Stimulated activated CD8-positive, alpha-beta memory T cell treated with anti-CD3 and anti-CD28 coated beads, Interleukin-7, amount 100 ng/mL, for 1 hour (primary cell): ENCODE data around the gene ERBB4.
"Not testable (repeated sequence)": the region's sequence is repeated elsewhere in the genome, so short reads cannot be mapped to it uniquely, and the experiment has no call there.

ENCODE experiments used
- DNase-seq, 2 donors: peaks; one replicate each; pipeline ENCODE4 v3.0.0-alpha.2; 2020; ENCODE audit warnings: low read depth in 2 of 2

The ERBB4 gene

DNA sequence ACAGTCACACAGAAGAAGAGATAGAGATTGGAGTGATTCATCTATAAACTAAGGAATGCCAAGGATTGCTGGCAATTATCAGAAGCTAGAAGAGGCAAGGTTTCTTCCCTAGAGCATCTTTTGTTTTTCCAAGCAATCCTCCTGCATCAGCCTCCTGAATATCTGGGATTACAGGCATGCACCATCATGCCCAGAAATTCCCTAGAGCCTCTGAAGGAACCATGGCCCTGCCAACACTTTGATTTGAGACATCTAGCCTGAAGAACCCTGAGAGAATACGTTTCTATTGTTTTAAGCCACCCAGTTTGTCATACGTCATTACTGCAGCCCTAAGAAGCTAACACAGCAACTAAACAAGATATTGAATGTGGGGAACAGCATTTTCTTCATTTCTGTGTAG lies 525.0 kb downstream of the ERBB4 start:
- no peak for DNase-seq

DNA sequence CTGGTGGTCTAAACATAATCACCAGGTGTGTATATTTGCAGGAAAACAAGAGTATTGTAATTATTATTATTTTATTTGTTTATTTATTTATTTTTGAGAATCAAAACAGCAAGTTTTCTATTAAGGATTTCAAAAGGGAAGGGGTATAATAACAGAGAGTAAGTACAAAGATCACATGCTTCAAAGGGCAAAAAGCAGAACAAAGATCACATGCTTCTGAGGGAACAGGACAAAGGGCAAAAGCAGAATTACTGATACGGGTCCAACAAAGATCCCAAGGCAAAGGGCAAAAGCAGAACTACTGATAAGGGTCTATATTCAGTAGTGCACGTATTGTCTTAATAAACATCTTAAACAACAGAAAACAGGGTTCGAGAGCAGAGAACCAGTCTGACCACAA lies 528.3 kb downstream of the ERBB4 start:
- DNase-seq, result not testable (repeated sequence)

DNA sequence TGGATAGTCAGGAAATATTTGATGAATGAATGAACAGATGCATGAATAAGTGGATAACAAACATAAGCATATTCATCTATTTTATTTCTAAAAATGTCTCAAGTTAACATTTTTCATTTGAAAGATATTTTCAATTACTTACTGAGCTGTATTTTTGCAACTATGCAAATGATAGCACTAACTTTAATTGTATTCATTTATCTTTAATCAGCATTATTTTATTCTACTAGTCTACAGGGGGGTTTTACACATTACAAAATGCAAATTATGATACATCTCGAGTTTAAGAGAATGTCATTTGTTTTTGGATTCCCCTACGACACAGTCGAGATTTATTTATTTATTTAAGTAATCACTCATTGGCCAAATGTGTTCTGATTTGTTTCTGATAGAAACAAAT lies 530.6 kb downstream of the ERBB4 start:
- DNase-seq, result no peak

DNA sequence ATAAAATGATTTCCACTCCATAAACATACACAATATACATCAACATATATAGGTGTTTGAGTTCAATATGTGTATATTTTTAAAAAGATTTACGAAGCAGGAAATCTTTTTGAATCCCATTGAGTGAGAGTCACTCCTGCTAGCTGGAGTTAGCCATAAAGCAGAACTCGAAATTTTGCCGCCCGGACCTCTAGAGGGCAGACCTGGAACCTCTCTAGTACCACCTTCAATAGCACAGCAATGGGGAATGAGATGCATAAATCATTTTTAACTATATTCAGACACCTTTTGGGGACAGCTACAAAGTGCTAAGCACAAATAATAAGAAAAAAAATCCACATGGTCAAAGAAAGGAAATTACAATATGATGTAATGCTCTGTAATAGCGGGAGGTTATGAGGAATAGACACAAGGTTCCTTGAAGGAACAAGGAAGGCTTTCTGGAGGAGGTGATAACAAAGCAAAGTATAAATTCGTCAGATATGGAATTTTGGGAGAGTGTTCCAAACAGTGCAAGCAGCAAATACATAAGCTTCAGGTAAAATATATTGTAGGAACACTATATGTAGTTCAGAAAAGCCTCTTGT lies 533.4 kb downstream of the ERBB4 start:
- DNase-seq, result no peak

DNA sequence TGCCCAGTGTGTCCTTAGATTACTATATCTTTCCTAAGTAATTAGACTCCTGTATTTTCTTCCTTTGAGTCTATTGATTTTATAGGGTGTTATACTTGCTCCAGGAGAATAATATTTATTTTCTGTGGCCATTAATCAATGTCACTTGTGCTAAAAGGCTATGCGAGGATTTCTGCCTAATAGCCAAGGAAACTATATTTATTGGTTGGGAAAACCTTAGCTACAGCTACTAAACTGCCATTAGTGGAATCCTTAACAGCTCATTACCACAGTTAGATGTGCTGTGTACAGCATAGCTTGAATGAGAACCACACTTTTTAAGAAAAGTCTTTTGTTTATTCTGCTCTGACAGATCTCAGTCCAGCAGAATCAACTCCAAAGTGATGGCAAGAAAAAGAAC lies 537.3 kb downstream of the ERBB4 start:
- DNase-seq, result no peak

DNA sequence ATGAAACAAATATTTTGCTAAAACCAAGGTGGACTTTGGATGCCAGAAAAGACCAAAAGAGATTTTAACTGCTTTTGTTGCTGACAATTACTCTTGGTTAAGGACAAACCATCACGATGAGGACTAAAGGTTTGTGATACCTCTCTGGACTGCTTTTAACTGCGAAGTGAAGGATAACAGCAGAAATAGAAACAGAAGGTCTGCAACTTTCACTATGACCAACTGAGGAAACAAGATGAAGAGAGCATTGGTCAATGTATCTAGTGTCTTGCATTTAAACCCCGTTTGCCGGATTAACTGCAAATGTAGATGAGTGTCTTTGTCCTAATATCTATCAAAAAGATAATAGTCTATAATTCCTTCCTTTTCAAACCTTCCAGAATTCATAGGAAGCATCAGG lies 541.7 kb downstream of the ERBB4 start:
- DNase-seq, result no peak

DNA sequence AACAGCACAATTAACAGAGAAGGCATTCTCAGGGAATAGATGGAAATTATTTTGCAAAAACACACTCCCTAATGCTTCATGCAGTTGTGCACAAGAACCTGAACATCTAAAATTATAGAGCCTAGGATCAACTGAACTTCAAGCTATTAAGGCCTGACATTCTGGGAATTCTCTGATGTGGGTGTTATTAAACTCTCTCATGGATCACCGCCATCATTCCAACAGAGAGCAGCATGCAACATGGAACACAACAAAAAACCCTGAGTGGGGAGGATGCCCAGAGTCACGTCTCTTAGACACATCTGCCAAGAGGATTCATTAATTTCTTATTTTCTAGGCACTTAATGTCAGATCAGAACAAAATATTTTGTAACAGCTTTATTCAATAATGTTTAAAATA lies 543.8 kb downstream of the ERBB4 start:
- DNase-seq, result no peak

DNA sequence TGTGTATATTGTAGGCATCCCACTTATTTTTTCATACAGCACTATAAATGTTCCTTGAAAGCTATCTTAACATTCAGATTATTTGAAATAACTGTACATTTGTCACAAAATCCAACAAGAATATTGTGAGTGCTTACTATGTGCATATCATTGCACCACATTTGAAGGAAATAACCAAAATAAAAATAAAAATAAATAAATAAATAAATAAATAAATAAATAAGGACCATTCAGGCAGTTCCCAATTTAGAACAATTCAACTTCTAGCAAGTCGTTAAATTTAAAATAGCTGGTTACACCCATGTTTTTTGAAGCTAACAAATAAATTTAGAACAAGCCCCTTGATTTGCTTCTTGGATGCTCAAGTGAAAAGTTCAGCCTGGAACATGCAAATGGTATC lies 548.3 kb downstream of the ERBB4 start:
- DNase-seq, result no peak

DNA sequence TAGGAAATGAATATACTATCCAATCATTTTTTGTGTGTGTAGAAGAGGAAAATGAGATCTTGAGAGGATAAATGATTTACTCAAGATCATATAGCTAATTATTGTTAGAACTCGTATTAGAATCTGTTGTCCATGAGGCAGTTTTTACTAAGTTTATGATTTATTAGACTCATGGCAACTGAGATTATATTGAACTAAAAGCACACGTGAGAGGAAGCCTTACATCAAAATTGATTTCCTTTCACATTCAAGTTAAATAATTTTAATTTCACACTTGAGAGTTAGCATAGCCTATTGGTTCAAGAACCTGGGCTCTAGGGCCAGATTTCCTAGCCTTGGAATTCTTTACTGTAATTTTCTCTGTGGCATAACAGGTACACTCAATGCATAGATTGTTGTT lies 552.3 kb downstream of the ERBB4 start:
- no peak for DNase-seq

DNA sequence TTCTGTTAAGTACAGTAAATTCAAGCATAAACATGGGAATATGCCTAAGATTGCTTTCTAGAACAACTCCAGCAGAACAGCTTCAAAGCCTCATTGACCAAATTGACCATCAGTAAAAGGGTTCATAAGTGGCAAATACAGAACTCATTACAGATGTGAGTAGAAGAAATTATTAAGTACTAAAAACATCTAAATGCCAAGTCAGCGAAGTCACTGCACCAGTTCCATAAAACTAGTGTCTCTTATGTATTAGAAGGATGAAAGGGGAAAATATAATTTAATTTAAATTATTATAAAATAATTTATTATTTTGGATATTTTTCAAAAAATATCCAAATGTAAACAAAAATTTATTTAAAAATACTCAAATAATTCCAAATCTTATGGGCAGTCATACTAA lies 553.2 kb downstream of the ERBB4 start:
- no peak for DNase-seq

DNA sequence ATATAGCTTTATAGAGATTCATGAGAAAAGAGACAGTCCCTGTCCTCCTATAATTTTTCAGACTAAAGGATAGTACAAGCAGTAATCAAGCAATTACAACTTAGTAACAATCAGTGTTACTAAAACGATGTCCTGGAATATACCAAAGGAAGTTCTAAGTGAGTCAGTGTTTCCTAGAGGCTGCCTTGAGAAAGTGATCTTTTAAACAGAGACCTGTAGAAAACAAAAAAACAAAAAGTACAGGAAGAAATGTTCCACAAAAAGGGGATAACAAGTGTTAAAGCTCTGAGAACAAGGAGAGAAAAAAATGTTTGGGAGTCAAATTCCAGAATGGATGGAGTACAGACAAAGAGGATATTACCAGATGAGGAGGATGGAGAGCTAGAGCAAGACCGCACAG lies 556.4 kb downstream of the ERBB4 start:
- no peak for DNase-seq

DNA sequence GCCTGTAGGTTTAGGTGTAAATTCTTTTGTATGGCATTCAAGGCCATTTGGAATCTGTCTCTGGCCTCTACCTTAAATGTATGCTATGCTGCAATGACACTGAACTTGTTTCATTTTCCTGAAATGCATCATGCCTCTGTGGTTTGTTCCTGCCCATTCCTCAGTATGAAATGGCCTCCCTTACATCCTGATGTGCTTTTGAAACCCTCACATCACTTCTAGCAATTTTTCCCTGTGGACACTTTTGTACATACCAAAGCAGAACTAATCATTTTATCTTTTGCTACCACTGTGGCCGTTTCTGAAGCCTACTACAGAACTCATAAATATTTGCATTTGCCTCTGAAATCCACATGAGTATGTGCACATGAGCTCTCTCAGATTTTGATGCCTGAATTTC lies 557.2 kb downstream of the ERBB4 start:
- no peak for DNase-seq

DNA sequence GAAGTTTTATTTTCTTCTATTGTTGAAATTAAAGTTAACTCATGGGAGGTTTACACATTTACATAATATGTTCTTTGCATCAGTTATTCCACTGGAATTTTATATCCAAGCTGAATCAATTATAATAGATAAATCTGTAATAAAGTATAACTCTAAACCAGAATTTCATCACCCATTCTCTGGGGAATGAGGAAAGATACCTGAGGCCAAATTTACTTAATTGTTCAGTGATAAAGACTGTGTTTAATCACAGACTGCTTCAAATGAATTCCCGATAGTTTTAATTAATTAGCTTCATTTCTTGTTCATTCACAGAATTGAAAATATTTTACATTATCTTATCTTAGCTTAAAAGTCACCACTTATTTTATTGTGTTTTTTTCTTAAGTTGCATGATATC lies 562.5 kb downstream of the ERBB4 start:
- no peak for DNase-seq

DNA sequence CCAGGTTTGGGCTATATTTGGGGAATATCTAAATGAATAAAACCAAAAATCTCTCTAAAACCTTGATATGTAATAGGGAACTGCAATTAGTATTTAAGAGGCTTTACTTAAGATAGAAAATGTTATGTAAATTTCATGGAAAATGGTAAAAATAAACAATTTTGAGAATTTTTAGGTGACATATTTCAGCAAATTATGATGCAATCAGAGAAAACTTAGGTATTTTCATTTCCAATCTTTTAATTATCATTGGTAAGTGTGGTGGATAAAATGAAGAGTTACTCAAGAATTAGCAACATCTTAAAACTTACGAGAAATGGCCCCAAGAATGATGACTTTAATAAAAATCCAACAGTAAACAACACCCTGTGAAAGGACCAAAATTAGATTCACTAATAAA lies 571.4 kb downstream of the ERBB4 start:
- no peak for DNase-seq

DNA sequence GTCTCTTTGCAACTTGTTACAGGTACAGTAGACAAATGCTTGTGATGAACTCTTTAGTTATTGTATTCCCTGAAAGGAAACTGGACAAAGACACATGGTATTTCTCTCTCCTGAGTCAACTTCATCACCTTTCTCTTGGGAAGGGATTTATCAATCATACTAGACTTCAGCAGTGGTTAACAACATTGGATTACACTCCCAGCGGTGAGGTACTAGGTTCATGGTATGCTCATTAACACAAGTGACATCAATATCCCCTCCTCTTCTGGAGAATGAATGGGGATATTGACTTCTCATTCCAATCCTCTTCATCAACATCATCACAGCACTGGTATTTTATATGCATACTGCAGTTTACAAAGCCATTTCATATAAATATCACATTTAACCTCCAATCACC lies 574.6 kb downstream of the ERBB4 start:
- DNase-seq, result no peak

DNA sequence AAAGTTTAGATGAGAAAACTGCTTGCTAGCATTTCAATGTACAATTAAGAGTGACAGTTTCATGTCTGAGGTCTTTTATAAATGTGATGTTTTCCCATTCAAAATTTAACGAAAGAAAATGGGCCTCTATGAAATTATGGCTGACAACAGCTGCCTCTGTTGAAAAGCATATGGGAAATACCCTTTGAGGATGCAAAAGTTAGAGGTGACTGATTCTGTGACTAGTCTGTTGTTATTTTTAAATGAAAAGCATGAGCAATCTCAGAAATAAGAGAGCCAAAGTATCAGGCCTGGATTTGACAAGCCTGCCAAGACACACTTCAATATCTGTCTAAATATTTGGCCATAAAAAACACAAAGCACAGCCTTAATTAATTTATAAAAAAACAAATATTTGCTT lies 580.8 kb downstream of the ERBB4 start:
- no peak for DNase-seq

DNA sequence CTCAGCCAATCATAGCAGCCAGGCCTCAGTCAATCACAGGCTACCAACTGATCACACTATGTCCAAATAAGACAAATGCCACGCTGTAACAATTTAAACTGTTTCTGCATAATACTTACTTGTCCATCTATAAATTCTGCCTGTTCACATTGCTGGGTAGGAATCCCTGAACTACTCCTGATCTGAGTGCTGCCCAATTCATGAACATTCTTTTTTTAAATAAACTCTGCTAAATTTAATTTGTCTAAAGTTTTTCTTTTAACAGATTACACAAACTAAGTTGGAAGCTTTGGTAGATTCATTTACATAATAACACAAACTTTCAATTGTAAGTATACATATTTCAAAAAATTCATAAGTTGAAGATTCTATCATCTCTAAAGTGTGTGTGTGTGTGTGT lies 583.0 kb downstream of the ERBB4 start:
- DNase-seq, result no peak

DNA sequence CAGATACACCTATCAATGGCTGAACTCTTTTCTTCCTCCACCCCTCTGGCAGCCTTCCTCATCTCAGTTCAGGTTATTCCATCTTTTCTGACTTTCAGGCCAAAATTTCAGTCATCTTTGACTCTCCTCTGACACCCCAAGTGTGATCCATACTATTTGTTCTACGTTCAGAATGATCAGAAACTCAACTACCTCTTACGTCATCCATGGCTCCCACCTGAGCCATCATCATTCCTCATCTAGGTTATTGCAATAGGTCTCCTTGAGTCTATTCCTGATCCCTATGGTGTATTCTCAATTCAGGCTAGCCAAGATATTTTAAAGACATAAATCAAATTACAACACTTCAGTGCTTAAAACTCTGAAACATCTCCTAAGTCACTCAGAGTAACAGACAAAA lies 589.7 kb downstream of the ERBB4 start:
- DNase-seq, result no peak

DNA sequence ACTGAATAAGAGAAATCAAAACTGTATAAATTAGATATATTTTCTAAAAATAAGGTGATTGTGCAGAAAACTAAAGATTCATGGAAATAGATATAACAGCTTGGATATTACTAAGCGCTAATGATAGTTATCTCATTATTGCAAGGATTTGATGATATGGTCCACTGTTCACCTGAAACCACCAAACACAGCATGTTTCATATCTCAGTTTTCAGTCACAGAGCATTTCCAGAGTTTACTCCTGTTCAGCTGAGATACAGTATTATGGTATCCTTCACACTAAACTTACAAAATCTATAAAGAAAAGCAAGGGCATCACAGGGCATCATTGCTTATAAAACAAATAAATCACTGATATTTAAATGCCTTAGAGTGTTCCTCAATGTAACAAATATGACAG lies 591.6 kb downstream of the ERBB4 start:
- no peak for DNase-seq

DNA sequence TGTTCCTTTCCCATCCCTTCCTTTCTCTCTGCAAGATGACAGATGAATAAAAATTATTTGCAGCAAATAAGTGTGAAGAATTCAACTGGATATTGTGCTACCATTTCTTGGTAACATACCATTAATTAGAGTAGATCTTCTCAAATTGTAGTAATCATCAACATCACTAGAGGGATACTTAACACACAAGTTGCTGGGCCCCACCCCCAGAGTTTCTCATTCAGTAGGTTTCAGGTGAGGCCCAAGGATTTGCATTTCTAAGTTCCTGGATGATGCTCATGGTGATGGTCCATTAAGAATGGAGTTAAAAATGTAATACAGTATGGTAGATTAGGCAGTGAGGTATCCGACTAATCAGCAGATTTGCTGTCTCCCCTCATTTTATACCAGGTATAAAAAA lies 594.0 kb downstream of the ERBB4 start:
- DNase-seq, result no peak

DNA sequence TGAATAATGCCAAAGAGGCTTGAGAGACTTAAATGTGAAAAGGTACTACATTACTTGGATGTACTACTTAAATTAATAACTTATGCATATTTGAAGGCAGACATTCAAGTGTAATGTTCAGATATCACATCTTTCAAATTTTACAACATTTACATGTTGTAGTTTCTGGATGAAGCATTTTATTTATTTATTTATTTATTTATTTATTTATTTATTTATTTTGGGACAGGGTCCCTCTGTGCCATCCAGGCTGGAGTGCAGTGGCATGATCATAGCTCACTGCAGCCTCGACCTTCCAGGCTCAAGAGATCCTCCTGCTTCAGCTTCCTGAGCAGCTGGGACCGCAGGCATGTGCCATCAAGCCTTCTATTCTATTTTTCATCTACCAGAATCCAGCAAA lies 596.4 kb downstream of the ERBB4 start:
- no peak for DNase-seq

DNA sequence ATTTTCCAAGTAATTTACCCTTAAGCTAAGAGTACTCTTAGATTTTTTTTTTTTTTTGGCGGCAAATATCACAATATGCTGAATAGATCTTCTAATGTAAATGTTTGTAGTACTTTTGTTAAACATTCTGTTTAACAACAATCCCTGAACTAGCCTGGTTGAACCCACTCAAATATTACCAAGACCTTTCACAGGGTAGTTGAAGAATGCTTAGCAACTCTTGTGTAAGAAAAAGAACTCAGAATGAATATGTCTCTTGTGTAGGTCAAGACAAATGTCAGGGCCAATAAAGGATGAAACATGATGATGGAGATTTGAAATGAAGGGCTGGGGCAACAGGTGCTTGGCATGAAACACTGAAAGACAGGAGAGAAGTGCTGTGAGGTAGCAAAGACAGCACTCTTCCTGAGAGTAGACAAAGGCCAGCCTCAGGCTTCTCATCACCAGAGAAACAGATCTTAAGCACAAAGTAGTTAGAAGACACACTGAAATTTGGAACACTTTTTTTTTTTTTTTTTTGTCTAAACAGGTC lies 597.3 kb downstream of the ERBB4 start:
- no peak for DNase-seq

DNA sequence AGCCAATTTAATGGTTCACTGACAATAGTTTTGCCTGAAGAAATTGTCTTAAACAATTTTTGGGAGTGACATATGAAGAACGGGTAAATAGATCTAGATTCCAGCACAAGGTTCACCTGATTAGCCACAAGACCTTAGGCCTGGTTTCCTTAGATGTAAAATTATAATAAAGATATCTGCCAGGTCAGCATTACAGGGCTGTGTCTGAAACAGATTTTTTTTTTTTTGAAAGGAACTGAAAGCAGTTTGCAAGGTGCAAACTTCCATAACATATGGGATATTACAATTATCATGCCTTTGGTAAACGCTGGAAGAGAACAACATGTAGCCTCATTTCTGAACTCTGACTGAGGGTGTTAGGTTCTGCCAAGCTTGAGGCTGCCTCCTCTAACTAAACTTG lies 599.4 kb downstream of the ERBB4 start:
- DNase-seq, result no peak

DNA sequence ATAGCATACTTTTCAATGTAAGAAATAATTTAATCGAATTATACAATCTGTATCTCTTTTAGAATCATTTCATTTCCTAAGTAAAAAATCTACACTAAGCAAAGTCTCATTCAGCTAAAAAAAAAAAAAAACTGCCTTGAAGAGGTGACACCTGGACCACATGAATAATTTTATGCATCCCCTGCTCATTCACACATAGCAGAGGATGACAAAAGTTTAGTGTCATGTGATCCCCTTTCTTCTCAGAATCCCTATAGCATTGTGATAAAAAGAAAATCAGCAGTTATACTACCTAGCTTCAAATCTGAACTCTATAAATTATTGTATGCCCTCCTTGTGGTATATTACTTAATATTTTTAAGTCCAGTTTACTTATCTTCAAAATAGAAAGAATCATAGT lies 603.8 kb downstream of the ERBB4 start:
- DNase-seq, result no peak

DNA sequence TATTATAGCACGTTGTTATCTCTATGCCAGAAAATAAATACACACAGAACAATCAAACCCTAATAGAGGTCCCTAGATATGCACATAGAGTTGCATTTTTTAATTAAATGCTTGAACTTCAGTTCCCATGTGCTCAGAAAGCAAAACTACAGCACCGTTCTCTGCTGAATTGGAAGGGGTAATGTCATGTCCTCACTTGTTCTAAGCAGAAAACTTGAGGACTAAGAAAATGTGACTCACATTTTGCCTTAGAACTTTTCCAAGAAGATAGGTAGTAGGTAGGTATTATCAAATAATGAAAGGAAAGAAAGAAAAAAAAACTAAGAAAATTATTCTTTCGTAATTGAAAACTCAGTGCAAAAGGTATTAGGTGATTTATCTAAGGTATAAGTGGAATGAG lies 607.3 kb downstream of the ERBB4 start:
- DNase-seq, result no peak
